GM10266 (cell line): Measurements from ENCODE around the gene AGBL2.
"Not testable (repeated sequence)": the region's sequence is repeated elsewhere in the genome, so short reads cannot be mapped to it uniquely, and the experiment has no call there.

Experiments used
- DNase-seq: peaks from one replicate; pipeline ENCODE4 v3.0.0; 2012; ENCODE audit errors: extremely low spot score
- CTCF ChIP-seq: IDR thresholded peaks from 2 replicates; pipeline ENCODE4 v1.5.1; 2012; ENCODE audit warnings: mild to moderate bottlenecking, low read depth; ENCODE audit not compliant: control insufficient read depth, insufficient read depth; ENCODE audit errors: missing control alignments

The AGBL2 gene

GRCh38 chr11:47688111-47688510 is 27.1 kb downstream of the AGBL2 start:
- no peak for TF ChIP-seq CTCF

GRCh38 chr11:47686704-47687103 is 28.5 kb downstream of the AGBL2 start:
- not testable (repeated sequence) for DNase-seq

More at GRCh38 chr11:47688111-47688510, 27.1 kb downstream of the AGBL2 start:
- DNase-seq: no peak

GRCh38 chr11:47686151-47686550 is 29.0 kb downstream of the AGBL2 start:
- TF ChIP-seq CTCF: no peak
- DNase-seq: no peak

- TF ChIP-seq CTCF: no peak
Observed at GRCh38 chr11:47675851-47676250, 39.3 kb downstream of the AGBL2 start.

GRCh38 chr11:47672283-47672730 is 42.9 kb downstream of the AGBL2 start:
- TF ChIP-seq CTCF: no peak
- DNase-seq: no peak

More at GRCh38 chr11:47675851-47676250, 39.3 kb downstream of the AGBL2 start:
- DNase-seq: no peak

GRCh38 chr11:47669856-47670255 is 45.3 kb downstream of the AGBL2 start:
- TF ChIP-seq CTCF: no peak
- DNase-seq: no peak

- no peak for TF ChIP-seq CTCF
- no peak for DNase-seq
Observed at GRCh38 chr11:47668665-47669064, 46.5 kb downstream of the AGBL2 start.

- DNase-seq: no peak
- TF ChIP-seq CTCF: no peak
Observed at GRCh38 chr11:47667555-47667954, 47.6 kb downstream of the AGBL2 start.
